ENCODE measurements around the gene DCXR.

Gene DCXR

DNA sequence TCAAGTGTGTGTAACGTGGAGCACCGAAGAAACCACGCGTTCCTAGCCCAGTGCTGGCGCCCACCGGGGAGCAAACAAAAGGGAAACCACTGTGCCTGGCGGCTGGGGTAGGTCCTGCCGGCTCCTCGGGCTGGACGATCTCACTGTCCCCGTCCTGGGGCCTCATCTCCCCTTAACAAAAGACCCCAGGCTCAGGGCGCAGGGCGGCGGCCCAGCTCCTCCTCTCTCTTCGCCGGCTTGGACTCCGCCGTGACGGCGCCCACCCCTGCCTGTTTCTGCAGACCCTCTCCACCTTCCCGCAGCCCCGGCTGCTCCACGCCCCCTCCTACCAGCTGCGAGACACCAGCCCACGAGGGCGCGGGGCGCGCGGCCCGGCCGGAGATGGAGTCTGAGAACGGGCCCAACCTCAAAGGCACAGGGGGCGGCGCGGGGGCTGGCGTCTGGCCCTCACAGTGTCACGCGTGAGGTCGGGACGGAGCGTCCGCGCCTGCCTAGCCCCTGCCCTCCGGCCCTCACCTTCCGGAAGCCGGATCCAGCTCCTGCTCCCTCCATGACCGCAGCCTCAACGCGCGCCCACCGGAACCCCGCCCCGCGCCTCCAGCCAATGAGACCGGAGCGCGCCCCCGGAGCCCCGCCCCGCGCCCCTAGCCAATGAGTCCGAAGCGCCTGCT, 15.1 kb downstream of the DCXR start, which contains the start of gene CENPX:
Gene CENPX, minus strand, starts transcription at position 569 of the 671 bp plus-strand sequence. Its CDS starts 17 bp downstream, at position 552.
- Histone ChIP-seq H3K4me1 (ENCODE audit: insufficient read depth, insufficient read length) (peaks cover 26% of the 10 kb centered on the region), H3K9me3 (ENCODE audit: insufficient read depth, low read length) (no peaks in the 10 kb centered on the region), H3K27me3 (ENCODE audit: insufficient read depth, insufficient read length) (peaks cover 15% of the 10 kb centered on the region), H3K36me3 (ENCODE audit: insufficient read depth, insufficient read length, low read length) (peaks cover 41% of the 10 kb centered on the region), H3K9ac (ENCODE audit: insufficient read length, low read depth) (peak within 1 kb of the TSS; percentile 96), H3K4me3 (ENCODE audit: insufficient read length, low read depth) (peak within 1 kb of the TSS; percentile 94)
- no peak for DNase-seq (ENCODE audit: low read depth, low spot score)
- TF ChIP-seq ZNF274 (IDR thresholded peaks at IDR 0.05; ENCODE audit: low read depth, low read length) (no peak), YY1 (IDR thresholded peaks at IDR 0.05; ENCODE audit: insufficient read depth, insufficient read length) (no peak), SUZ12 (IDR thresholded peaks at IDR 0.05; ENCODE audit: extremely low read depth, insufficient read depth, insufficient read length) (no peak)

DNA sequence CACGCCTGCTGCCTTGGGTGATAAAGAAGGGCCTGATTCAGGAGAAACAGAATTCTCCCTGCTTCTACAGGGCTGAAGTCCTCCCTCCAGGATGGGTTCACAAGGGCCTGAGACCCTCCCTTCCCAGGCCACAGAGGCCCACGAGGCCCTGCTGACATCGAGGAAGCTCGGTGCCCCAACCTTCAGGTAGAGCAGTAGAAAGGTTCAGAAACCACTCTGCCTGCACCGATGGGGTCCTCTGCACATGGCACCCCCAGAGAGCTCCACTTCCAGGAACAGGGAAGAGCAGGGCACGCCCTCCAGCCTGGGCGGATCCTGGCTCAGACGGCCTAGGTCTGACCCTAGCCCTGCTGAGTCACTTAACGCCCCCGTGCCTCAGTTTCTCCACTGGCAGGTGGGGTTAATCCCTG, 15.6 kb downstream of the DCXR start:
- Histone ChIP-seq H3K27me3 (ENCODE audit: insufficient read depth, insufficient read length) (peaks cover 15% of the 10 kb centered on the region), H3K9ac (ENCODE audit: insufficient read length, low read depth) (peak overlapping the region; percentile 93), H3K4me1 (ENCODE audit: insufficient read depth, insufficient read length) (peaks cover 26% of the 10 kb centered on the region), H3K36me3 (ENCODE audit: insufficient read depth, insufficient read length, low read length) (peaks cover 42% of the 10 kb centered on the region), H3K4me3 (ENCODE audit: insufficient read length, low read depth) (peak overlapping the region; percentile 94), H3K9me3 (ENCODE audit: insufficient read depth, low read length) (no peaks in the 10 kb centered on the region)
- DNase-seq (ENCODE audit: low read depth, low spot score): no peak
- TF ChIP-seq ZNF274 (IDR thresholded peaks at IDR 0.05; ENCODE audit: low read depth, low read length) (no peak), YY1 (IDR thresholded peaks at IDR 0.05; ENCODE audit: insufficient read depth, insufficient read length) (no peak), SUZ12 (IDR thresholded peaks at IDR 0.05; ENCODE audit: extremely low read depth, insufficient read depth, insufficient read length) (no peak)

DNA sequence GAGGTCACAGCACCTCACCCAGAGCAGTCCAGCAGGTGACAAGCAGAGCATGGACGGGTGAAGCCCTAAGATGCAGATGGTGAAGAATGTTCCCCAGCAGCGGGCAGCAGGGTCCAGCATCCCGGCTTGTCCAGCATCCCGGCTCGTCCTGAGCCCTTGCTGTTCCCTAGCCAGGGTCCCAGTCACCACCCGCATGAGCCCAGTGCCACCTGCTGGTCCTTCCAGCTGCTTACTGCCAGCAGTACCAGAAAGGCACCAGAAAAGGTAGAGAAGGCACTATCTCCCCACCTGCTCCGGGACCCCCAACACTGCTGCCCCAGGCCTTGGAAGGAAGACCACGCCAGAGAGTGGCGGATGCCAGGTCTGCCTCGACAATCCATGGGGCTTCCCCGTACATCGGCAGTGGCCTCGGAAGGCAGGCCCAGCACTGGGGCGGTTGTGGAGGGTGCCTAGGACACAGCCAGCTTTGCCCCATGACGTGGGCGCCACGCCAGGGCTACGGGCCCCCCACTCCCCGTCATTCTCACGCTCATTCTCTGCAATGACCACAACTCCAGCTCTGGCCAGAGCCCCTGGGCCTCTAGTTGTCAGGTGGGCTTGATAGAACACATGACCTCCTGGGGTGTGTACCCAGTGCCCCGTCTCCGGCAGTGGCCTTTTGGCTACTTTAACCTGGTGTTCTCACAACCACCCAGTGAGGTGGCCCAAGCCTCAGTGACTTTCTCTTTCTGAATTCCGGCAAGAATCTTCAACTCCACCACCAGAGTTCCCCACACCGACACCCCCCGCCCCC, 16.2 kb downstream of the DCXR start:
- peak overlapping the region; percentile 93 for H3K9ac ChIP-seq (ENCODE audit: insufficient read length, low read depth)
- no peak for DNase-seq (ENCODE audit: low read depth, low spot score)
- peaks cover 15% of the 10 kb centered on the region for H3K27me3 ChIP-seq (ENCODE audit: insufficient read depth, insufficient read length)
- H3K4me3 ChIP-seq (ENCODE audit: insufficient read length, low read depth): no peak overlapping the region
- H3K4me1 ChIP-seq (ENCODE audit: insufficient read depth, insufficient read length): peaks cover 28% of the 10 kb centered on the region
- TF ChIP-seq ZNF274 (IDR thresholded peaks at IDR 0.05; ENCODE audit: low read depth, low read length): no peak
- TF ChIP-seq YY1 (IDR thresholded peaks at IDR 0.05; ENCODE audit: insufficient read depth, insufficient read length): no peak
- TF ChIP-seq SUZ12 (IDR thresholded peaks at IDR 0.05; ENCODE audit: extremely low read depth, insufficient read depth, insufficient read length): no peak
- H3K9me3 ChIP-seq (ENCODE audit: insufficient read depth, low read length): no peaks in the 10 kb centered on the region
- peaks cover 47% of the 10 kb centered on the region for H3K36me3 ChIP-seq (ENCODE audit: insufficient read depth, insufficient read length, low read length)

DNA sequence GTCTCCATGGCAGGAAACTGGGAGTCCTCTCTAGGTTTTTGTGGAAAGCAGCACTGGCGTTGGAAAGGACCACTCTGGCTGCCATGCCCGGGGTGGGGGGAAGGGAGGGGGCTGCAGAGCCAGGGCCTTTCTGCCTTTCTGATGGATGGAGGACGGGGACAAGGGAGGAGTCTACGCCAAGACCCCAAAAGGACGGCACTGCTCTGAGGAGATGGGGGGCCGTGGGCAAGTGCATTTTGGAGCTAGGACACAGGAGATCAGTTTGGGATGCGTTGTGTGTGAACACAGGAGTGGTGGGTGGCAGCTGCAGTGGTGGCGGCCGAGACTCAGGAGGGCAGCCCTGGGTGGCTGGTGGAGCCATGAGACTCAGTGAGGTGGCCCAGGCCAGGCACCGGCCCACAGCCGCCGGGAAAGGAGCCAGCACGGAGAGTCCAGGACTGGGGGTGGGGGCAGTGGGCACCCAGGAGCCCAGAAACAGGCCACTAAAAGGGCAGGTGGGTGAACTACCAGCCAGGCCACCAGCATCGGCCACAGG, 16.9 kb downstream of the DCXR start:
- DNase-seq (ENCODE audit: low read depth, low spot score): no peak
- no peak overlapping the region for H3K9ac ChIP-seq (ENCODE audit: insufficient read length, low read depth)
- peaks cover 31% of the 10 kb centered on the region for H3K4me1 ChIP-seq (ENCODE audit: insufficient read depth, insufficient read length)
- no peak overlapping the region for H3K4me3 ChIP-seq (ENCODE audit: insufficient read length, low read depth)
- peaks cover 41% of the 10 kb centered on the region for H3K36me3 ChIP-seq (ENCODE audit: insufficient read depth, insufficient read length, low read length)
- TF ChIP-seq SUZ12 (IDR thresholded peaks at IDR 0.05; ENCODE audit: extremely low read depth, insufficient read depth, insufficient read length) (no peak), ZNF274 (IDR thresholded peaks at IDR 0.05; ENCODE audit: low read depth, low read length) (no peak), YY1 (IDR thresholded peaks at IDR 0.05; ENCODE audit: insufficient read depth, insufficient read length) (no peak)
- peaks cover 15% of the 10 kb centered on the region for H3K27me3 ChIP-seq (ENCODE audit: insufficient read depth, insufficient read length)
- no peaks in the 10 kb centered on the region for H3K9me3 ChIP-seq (ENCODE audit: insufficient read depth, low read length)

GRCh38 chr17:82019690-82020571, 17.6 kb downstream of the DCXR start:
- H3K36me3 ChIP-seq (ENCODE audit: insufficient read depth, insufficient read length, low read length): peaks cover 36% of the 10 kb centered on the region
- no peak for DNase-seq (ENCODE audit: low read depth, low spot score)
- H3K27me3 ChIP-seq (ENCODE audit: insufficient read depth, insufficient read length): peaks cover 15% of the 10 kb centered on the region
- peaks cover 32% of the 10 kb centered on the region for H3K4me1 ChIP-seq (ENCODE audit: insufficient read depth, insufficient read length)
- no peak overlapping the region for H3K9ac ChIP-seq (ENCODE audit: insufficient read length, low read depth)
- no peaks in the 10 kb centered on the region for H3K9me3 ChIP-seq (ENCODE audit: insufficient read depth, low read length)
- H3K4me3 ChIP-seq (ENCODE audit: insufficient read length, low read depth): peak overlapping the region; percentile 0
- TF ChIP-seq YY1 (IDR thresholded peaks at IDR 0.05; ENCODE audit: insufficient read depth, insufficient read length) (no peak), SUZ12 (IDR thresholded peaks at IDR 0.05; ENCODE audit: extremely low read depth, insufficient read depth, insufficient read length) (no peak)

DNA sequence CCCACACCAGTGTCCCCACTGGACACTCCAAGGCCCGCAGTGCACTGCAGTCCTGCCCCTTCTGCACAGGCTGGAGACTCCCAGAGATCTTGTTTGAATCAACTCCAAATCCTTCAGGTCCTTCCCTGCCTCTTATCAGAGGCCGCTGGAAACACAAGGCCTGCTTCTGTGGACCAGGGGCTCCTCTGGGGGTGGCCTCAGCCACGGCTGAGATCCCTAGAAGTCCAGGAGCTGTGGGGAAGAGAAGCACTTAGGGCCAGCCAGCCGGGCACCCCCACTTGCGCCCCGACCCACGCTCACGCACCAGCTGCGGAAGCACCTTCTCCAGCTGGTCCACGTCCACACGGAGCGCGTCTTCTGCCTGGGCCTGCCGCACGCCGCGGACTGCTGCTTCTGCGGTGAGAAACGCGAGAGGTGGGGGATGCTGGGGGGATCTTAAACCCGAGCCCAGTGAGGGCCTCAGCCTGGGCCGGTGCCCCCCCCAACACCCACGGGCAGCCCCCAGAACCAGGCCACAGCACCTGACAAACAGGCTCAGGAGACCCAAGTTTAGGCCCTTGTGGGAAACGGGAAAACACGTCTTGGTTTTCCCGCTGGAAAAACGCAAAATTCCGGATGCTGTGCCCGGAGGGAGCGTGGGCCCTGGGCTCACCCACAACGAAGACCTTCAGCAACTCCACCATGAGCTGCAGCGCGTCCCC, 18.4 kb downstream of the DCXR start:
- H3K9ac ChIP-seq (ENCODE audit: insufficient read length, low read depth): no peak overlapping the region
- H3K27me3 ChIP-seq (ENCODE audit: insufficient read depth, insufficient read length): peaks cover 7% of the 10 kb centered on the region
- H3K36me3 ChIP-seq (ENCODE audit: insufficient read depth, insufficient read length, low read length): peaks cover 44% of the 10 kb centered on the region
- DNase-seq (ENCODE audit: low read depth, low spot score): no peak
- H3K4me1 ChIP-seq (ENCODE audit: insufficient read depth, insufficient read length): peaks cover 27% of the 10 kb centered on the region
- H3K4me3 ChIP-seq (ENCODE audit: insufficient read length, low read depth): no peak overlapping the region
- no peaks in the 10 kb centered on the region for H3K9me3 ChIP-seq (ENCODE audit: insufficient read depth, low read length)
- TF ChIP-seq YY1 (IDR thresholded peaks at IDR 0.05; ENCODE audit: insufficient read depth, insufficient read length): no peak

All from NT2/D1 (cell line).